Astrocyte of the spinal cord (primary cell): ENCODE measurements around the gene FAM25A.
"Not testable (repeated sequence)": the region's sequence is repeated elsewhere in the genome, so short reads cannot be mapped to it uniquely, and the experiment has no call there.

Experiments
- DNase-seq: peaks from one replicate; pipeline ENCODE4 v3.0.0; 2011; ENCODE audit warnings: low read depth, low spot score
- H3K4me3 ChIP-seq: 2 replicates; pipeline ENCODE4 v1.5.1; 2011; ENCODE audit warnings: low read depth, mild to moderate bottlenecking, low read length, moderate library complexity
- CTCF ChIP-seq: IDR thresholded peaks from 2 replicates; pipeline ENCODE4 v1.5.1; 2012; ENCODE audit warnings: low read depth, mild to moderate bottlenecking, low read length, inconsistent platforms
- in situ Hi-C: cut with HindIII; loops from 2 replicates; pipeline ENCODE4 v1.10.0; 2017; ENCODE audit warnings: low sequenced_read_pairs

FAM25A gene

DNA sequence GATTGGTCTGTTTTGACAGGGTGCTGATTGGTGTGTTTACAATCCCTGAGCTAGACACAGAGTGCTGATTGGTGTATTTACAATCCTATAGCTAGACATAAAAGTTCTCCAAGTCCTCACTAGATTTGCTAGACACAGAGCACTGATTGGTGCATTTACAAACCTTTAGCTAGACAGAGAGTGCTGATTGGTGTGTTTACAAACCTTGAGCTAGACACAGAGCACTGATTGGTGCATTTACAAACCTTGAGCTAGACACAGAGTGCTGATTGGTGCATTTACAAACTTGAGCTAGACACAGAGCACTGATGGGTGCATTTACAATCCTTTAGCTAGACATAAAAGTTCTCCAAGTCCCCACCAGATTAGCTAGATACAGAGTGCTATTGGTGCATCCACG lies 10.3 kb downstream of the FAM25A start:
- H3K4me3 ChIP-seq, DNase-seq, in situ Hi-C loops: not testable (repeated sequence)

DNA sequence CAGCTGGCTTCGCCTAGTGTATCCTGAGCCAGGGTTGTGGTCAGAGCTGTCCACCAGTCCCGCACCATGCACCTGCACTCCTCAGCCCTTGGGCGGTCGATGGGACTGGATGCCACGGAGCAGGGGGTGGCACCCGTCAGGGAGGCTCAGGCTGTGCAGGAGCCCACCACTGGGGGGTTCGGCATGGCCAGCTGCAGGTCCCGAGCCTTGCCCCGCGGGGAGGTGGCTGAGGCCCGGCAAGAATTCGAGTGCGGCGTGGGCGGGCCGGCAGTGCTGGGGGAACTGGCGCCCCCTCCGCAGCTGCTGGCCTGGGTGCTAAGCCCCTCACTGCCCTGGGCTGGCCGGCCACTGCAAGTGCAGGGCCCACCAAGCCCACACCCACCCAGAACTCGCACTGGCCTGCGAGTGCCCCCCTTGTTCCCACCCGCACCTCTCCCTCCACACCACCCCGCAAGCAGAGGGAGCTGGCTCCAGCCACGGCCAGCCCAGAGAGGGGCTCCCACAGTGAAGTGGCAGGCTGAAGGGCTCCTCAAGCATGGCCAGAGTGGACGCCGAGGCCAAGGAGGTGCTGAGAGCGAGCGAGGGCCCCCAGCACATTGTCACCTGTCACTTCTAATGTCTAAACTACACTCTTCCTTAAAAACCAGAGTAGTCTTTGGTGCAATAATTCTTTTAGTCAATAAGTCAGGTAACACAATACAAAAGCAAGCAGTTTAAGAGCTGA lies 11.0 kb downstream of the FAM25A start:
- no peak overlapping the region for H3K4me3 ChIP-seq
- DNase-seq = no peak
- in situ Hi-C loops = no loop called here
- no peak for TF ChIP-seq CTCF

- TF ChIP-seq CTCF = no peak
- in situ Hi-C loops = no loop called here
- DNase-seq = no peak
- no peak overlapping the region for H3K4me3 ChIP-seq
These were observed 16.5 kb downstream of the FAM25A start for GRCh38 chr10:87036623-87037022.

DNA sequence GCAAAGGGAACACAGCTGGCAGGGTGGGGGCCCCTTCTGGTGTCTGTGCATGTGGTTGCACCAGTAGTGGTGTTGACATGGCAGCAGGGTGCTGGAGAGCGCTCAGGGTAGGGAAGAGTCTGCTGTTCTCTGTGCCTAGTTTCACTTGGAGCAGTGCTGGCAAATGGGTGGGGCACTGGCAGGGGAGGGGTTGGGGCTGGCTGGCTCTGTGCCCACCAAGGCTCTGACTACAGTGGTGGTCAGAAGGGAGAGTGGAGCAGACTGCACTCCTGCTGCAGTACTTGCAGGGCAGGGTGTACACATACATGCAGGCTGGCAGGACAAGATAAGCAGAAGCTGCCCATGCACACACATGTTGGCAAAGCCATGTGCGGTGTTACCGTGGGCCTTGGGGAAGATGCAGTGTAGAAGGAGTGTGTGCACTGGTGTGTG lies 18.2 kb downstream of the FAM25A start:
- no peak for DNase-seq
- no peak overlapping the region for H3K4me3 ChIP-seq
- TF ChIP-seq CTCF = no peak
- in situ Hi-C loops = no loop called here

DNA sequence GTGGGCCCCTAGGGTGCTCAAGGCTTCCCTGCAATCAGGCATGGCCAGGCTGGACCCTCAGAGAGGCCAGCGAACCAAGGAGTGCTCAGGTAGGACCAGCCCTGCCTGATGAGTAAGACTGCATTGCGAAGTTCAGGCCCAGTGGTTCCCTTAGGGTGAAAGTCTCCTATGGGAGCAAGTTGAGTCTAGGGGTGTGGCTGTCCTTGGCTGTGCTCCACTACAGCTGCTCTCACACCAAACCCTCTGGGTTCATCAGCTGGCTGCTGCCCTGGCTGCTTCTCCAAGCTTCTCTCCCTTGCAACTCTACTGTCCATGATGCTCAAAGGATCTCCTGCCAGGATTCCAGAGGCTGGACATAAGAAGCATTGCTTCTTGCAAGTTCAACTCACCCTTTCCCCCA lies 18.7 kb downstream of the FAM25A start:
- no peak overlapping the region for H3K4me3 ChIP-seq
- in situ Hi-C loops = no loop called here
- no peak for TF ChIP-seq CTCF
- no peak for DNase-seq

- DNase-seq, in situ Hi-C loops, H3K4me3 ChIP-seq: not testable (repeated sequence)
These were observed 23.5 kb downstream of the FAM25A start for GRCh38 chr10:87043579-87043978.

GRCh38 chr10:87045434-87045938 lies 25.4 kb downstream of the FAM25A start:
- in situ Hi-C loops = no loop called here
- no peak overlapping the region for H3K4me3 ChIP-seq
- DNase-seq = no peak
- TF ChIP-seq CTCF = no peak
